Stomach smooth muscle (tissue), 2 donors: ENCODE data around the gene ZGPAT.
A peak's percentile ranks its signal among the peaks of the same experiment; 100 is the strongest.

Experiments used
- H3K27ac ChIP-seq: one replicate; pipeline ENCODE4 v1.7.0; 2013; ENCODE audit warnings: mild to moderate bottlenecking, low read length, inconsistent platforms
- H3K27me3 ChIP-seq, 2 donors: one replicate each; pipeline ENCODE4 v1.7.0; 2013; ENCODE audit warnings: low read length in 2 of 2; ENCODE audit not compliant: insufficient read depth in 2 of 2, control insufficient read depth in 1 of 2
- H3K36me3 ChIP-seq, 2 donors: one replicate each; pipeline ENCODE4 v1.7.0; 2013; ENCODE audit warnings: low read length in 2 of 2; ENCODE audit not compliant: control insufficient read depth in 2 of 2, insufficient read depth in 2 of 2
- H3K4me1 ChIP-seq: one replicate; pipeline ENCODE4 v1.7.0; 2013; ENCODE audit warnings: low read length; ENCODE audit not compliant: control insufficient read depth, insufficient read depth
- H3K4me3 ChIP-seq, 2 donors: one replicate each; pipeline ENCODE4 v1.7.0; 2013; ENCODE audit warnings: low read length in 2 of 2
- H3K9ac ChIP-seq, 2 donors: one replicate each; pipeline ENCODE4 v1.7.0; 2013; ENCODE audit warnings: low read length in 2 of 2, mild to moderate bottlenecking in 1 of 2
- H3K9me3 ChIP-seq, 2 donors: one replicate each; pipeline ENCODE4 v1.7.0; 2013; ENCODE audit warnings: low read length in 2 of 2; ENCODE audit not compliant: control insufficient read depth in 2 of 2
- donor health status: healthy.
- donor health status: Pancreatic carcinoma.

Gene ZGPAT

GRCh38 chr20:63705232-63706026 lies 2.4 kb upstream of the ZGPAT start:
- Histone ChIP-seq H3K27ac (no peak overlapping the region), H3K4me3 (no peak overlapping the region), H3K9me3 (no peaks in the 10 kb centered on the region), H3K9ac (no peak overlapping the region), H3K4me1 (peaks cover 29% of the 10 kb centered on the region), H3K27me3 (no peaks in the 10 kb centered on the region), H3K36me3 (peaks cover 11 to 24% of the 10 kb centered on the region in 2 donors)

- peak overlapping the region; percentile 80 to 85 for H3K9ac ChIP-seq
- H3K4me3 ChIP-seq = peak overlapping the region; percentile 61 to 83
- peaks cover 11 to 26% of the 10 kb centered on the region in 2 donors for H3K36me3 ChIP-seq
- H3K27ac ChIP-seq = peak overlapping the region; percentile 67
- H3K27me3 ChIP-seq = no peaks in the 10 kb centered on the region
- peaks cover 29% of the 10 kb centered on the region for H3K4me1 ChIP-seq
- H3K9me3 ChIP-seq = no peaks in the 10 kb centered on the region
Observed at GRCh38 chr20:63706027-63706695, 1.7 kb upstream of the ZGPAT start.

GRCh38 chr20:63706852-63707557 lies 834 bp upstream of the ZGPAT start:
- peaks cover 11 to 27% of the 10 kb centered on the region in 2 donors for H3K36me3 ChIP-seq
- no peaks in the 10 kb centered on the region for H3K27me3 ChIP-seq
- peak overlapping the region; percentile 80 to 85 for H3K9ac ChIP-seq
- H3K4me3 ChIP-seq = peak overlapping the region; percentile 61 to 83
- no peaks in the 10 kb centered on the region for H3K9me3 ChIP-seq
- peaks cover 29% of the 10 kb centered on the region for H3K4me1 ChIP-seq
- H3K27ac ChIP-seq = peak overlapping the region; percentile 67

- Histone ChIP-seq H3K9me3 (no peaks in the 10 kb centered on the region), H3K27me3 (no peaks in the 10 kb centered on the region), H3K4me3 (peak overlapping the region; percentile 71 to 83), H3K4me1 (peaks cover 29% of the 10 kb centered on the region), H3K27ac (no peak overlapping the region), H3K9ac (peak overlapping the region; percentile 62 to 64), H3K36me3 (peaks cover 16 to 30% of the 10 kb centered on the region in 2 donors)
Observed at GRCh38 chr20:63708301-63709148, 686 bp downstream of the ZGPAT start.

DNA sequence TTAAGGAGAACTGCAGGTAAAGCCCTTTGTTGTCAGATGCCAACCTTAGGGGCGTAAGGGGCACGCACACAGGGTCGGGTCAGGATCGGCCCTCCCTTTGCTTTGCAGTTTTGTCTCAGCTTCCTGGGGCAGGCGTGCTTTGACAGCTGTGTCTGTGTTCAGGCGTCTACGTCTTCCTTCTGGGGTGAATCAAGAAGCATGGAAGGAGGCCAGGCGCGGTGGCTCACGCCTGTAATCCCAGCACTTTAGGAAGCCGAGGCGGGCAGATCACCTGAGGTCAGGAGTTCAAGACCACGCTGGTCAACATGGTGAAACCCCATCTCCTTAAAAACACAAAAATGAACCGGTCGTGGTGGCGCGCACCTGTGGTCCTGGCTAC lies 1.3 kb downstream of the ZGPAT start:
- peak overlapping the region; percentile 71 to 83 for H3K4me3 ChIP-seq
- H3K4me1 ChIP-seq = peaks cover 29% of the 10 kb centered on the region
- H3K9me3 ChIP-seq = no peaks in the 10 kb centered on the region
- no peak overlapping the region for H3K27ac ChIP-seq
- no peak overlapping the region for H3K9ac ChIP-seq
- no peaks in the 10 kb centered on the region for H3K27me3 ChIP-seq
- peaks cover 10 to 29% of the 10 kb centered on the region in 2 donors for H3K36me3 ChIP-seq

- H3K36me3 ChIP-seq = peaks cover 4 to 17% of the 10 kb centered on the region in 2 donors
- no peak overlapping the region for H3K4me3 ChIP-seq
- H3K27ac ChIP-seq = no peak overlapping the region
- H3K4me1 ChIP-seq = peaks cover 25% of the 10 kb centered on the region
- no peaks in the 10 kb centered on the region for H3K27me3 ChIP-seq
- H3K9ac ChIP-seq = no peak overlapping the region
- no peaks in the 10 kb centered on the region for H3K9me3 ChIP-seq
Observed at GRCh38 chr20:63711085-63711645, 3.3 kb downstream of the ZGPAT start.

DNA sequence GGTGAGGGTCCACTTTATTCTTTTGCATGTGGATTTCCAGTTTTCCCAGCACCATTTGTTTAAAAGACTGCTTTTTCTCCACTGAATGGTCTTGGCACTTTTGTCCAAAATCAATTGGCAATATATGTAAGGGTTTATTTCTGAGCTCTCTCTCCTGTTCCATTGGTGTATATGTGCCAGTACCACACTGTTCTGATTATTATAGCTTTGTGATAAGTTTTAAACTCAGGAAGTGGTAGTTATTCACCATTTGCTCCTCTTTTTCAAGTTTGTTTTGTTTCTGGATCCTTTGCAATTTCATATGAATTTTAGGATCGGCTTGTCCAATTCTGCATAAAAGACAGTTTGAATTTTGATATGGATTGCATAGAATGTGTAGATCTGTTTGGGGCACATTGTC lies 4.4 kb downstream of the ZGPAT start:
- Histone ChIP-seq H3K36me3 (peaks cover 4 to 15% of the 10 kb centered on the region in 2 donors), H3K4me1 (peaks cover 15% of the 10 kb centered on the region), H3K27ac (no peak overlapping the region), H3K9me3 (no peaks in the 10 kb centered on the region), H3K4me3 (no peak overlapping the region), H3K27me3 (no peaks in the 10 kb centered on the region), H3K9ac (no peak overlapping the region)

- peaks cover 4 to 6% of the 10 kb centered on the region in 2 donors for H3K9me3 ChIP-seq
- H3K4me3 ChIP-seq = no peak overlapping the region
- H3K9ac ChIP-seq = no peak overlapping the region
- H3K27ac ChIP-seq = no peak overlapping the region
- no peaks in the 10 kb centered on the region for H3K27me3 ChIP-seq
- peaks cover 4 to 19% of the 10 kb centered on the region in 2 donors for H3K36me3 ChIP-seq
- H3K4me1 ChIP-seq = no peaks in the 10 kb centered on the region
Observed at GRCh38 chr20:63714858-63715257, 7.0 kb downstream of the ZGPAT start.

DNA sequence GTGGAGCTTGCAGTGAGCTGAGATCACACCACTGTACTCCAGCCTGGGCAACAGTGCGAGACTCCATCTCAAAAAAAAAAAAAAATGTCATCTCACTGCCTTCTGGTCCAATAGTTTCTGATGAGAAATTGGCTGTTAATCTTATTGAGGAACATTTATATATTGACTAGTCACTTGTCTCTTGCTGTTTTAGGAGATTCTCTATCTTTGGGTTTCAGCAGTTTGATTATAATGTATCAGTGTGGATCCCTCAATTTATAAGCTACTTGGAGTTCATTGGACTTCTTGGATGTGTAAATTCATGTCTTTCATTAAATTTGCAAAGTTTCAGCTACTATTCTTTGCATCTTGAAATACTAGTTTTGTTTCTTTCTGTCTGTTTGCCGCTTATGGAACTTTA lies 11.2 kb downstream of the ZGPAT start:
- Histone ChIP-seq H3K9me3 (peaks cover 4 to 6% of the 10 kb centered on the region in 2 donors), H3K4me1 (no peaks in the 10 kb centered on the region), H3K9ac (no peak overlapping the region), H3K27me3 (no peaks in the 10 kb centered on the region), H3K4me3 (no peak overlapping the region), H3K27ac (no peak overlapping the region), H3K36me3 (peaks cover 7 to 23% of the 10 kb centered on the region in 2 donors)
